ENCODE data around the gene CRAMP1. TPM values are rescaled to one million over a fixed set of nuclear protein-coding genes. Genes with fewer than 3 reads are reported as not detected.

CRAMP1 gene
- total RNA-seq, 4 donors from 2014 or later = 9.1 to 15.5 (median 12.5) TPM

DNA sequence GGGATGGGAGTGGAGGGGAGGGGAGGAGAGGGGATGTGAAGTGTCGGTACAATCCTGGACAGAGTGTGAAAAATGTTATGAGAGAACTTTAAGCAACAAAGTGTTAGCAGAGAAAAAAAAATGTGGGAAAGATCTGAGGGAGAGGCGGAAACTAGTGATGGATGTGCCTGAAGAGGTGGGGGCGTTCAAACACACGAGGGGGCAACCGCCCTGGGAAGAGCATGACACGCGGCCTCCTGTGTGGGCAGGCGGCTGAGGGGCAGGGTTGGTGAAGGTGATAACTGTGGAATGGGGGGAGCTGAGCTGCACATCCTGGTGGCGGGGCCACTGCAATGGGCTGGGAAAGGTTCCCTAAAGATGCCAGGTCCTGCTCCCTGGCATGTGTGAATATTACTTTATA, 30.4 kb upstream of the CRAMP1 start:
- H3K36me3 ChIP-seq = peaks cover 36 to 96% (median 69%) of the 10 kb centered on the region in 4 donors
- intact Hi-C loops (cut with DNase I) = no loop called here
- TF ChIP-seq, protein P1, sequence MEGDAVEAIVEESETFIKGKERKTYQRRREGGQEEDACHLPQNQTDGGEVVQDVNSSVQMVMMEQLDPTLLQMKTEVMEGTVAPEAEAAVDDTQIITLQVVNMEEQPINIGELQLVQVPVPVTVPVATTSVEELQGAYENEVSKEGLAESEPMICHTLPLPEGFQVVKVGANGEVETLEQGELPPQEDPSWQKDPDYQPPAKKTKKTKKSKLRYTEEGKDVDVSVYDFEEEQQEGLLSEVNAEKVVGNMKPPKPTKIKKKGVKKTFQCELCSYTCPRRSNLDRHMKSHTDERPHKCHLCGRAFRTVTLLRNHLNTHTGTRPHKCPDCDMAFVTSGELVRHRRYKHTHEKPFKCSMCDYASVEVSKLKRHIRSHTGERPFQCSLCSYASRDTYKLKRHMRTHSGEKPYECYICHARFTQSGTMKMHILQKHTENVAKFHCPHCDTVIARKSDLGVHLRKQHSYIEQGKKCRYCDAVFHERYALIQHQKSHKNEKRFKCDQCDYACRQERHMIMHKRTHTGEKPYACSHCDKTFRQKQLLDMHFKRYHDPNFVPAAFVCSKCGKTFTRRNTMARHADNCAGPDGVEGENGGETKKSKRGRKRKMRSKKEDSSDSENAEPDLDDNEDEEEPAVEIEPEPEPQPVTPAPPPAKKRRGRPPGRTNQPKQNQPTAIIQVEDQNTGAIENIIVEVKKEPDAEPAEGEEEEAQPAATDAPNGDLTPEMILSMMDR (IDR thresholded peaks at IDR 0.05) = no peak
- TF ChIP-seq POLR2A (IDR thresholded peaks at IDR 0.05; ENCODE audit: low read depth) (no peak), POLR2AphosphoS5 (IDR thresholded peaks at IDR 0.05) (no peak), EP300 (IDR thresholded peaks at IDR 0.05) (no peak)

DNA sequence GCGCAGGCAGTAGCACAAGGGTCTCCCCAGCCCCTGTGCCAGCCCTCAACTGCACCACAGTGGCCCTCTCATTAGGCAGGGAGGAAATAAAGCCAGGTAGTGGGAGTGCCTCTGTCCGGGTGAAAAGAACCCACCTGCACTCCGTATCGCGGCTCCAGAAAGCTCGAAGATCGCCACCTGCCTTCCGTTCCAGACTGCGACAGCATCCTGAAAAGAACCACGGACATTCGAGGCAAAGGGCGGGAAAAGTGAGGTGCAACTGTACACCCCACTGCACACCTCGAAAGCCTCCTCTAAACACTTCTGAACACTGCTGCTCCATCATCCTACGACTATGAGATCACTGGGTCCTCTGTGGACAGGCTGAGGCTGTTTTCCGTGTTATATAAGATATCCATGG, 29.0 kb upstream of the CRAMP1 start:
- H3K4me1 ChIP-seq = no peaks in the 10 kb centered on the region
- whole genome bisulfite sequencing = 91% methylated on average over 5 of the region's 15 CpGs
- no peak for DNase-seq (ENCODE audit: extremely low spot score)
- H3K9me3 ChIP-seq = no peaks in the 10 kb centered on the region
- TF ChIP-seq EP300 (IDR thresholded peaks at IDR 0.05) (no peak), POLR2A (IDR thresholded peaks at IDR 0.05; ENCODE audit: low read depth) (no peak), POLR2AphosphoS5 (IDR thresholded peaks at IDR 0.05) (no peak)
- TF ChIP-seq, protein P1 (IDR thresholded peaks at IDR 0.05) = no peak
- no peak overlapping the region for H3K27ac ChIP-seq (replicated peaks in 1 of 4)
- H3K4me3 ChIP-seq = no peak overlapping the region
- intact Hi-C loops (cut with DNase I) = no loop called here
- H3K27me3 ChIP-seq = no peaks in the 10 kb centered on the region
- peaks cover 36 to 97% (median 75%) of the 10 kb centered on the region in 4 donors for H3K36me3 ChIP-seq

More for the DNA sequence above, 30.4 kb upstream of the CRAMP1 start:
- no peak overlapping the region for H3K4me3 ChIP-seq
- H3K4me1 ChIP-seq = no peaks in the 10 kb centered on the region
- 82% methylated on average over 9 of the region's 9 CpGs for WGBS
- no peaks in the 10 kb centered on the region for H3K9me3 ChIP-seq
- no peaks in the 10 kb centered on the region for H3K27me3 ChIP-seq
- no peak overlapping the region for H3K27ac ChIP-seq (replicated peaks in 1 of 4)
- no peak for DNase-seq (ENCODE audit: extremely low spot score)

DNA sequence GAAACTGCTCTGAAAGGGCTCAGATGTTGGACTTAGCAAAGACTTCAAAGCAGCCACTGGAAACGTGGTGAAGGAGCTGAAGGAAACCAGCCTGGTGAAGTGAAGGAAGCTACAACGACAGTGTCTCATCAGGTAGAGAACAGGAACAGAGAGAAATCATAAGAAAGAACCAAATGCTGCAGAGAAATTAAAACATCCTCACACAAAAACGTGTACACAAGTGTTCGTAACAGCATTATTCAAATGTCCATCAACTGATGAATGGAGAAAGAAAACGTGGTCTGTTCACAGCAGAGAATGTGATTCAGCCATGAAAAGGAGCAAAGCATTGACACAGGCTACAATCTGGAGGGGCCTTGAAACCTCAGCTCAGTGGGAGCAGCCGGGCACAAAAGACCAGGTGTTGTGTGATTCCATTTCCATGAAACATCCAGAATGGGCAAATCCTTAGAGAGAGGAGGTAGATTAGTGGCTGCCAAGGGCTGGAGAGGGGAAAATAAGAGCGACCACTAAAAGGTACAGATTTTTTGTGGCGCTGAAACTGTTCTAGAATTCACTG, 27.2 kb upstream of the CRAMP1 start:
- TF ChIP-seq POLR2A (IDR thresholded peaks at IDR 0.05; ENCODE audit: low read depth) = no peak
- TF ChIP-seq, protein P1 (IDR thresholded peaks at IDR 0.05) = no peak
- TF ChIP-seq EP300 (IDR thresholded peaks at IDR 0.05) = no peak
- no peak for TF ChIP-seq POLR2AphosphoS5 (IDR thresholded peaks at IDR 0.05)
- intact Hi-C loops (cut with DNase I) = no loop called here
- Histone ChIP-seq H3K4me1 (no peaks in the 10 kb centered on the region), H3K9me3 (no peaks in the 10 kb centered on the region), H3K27me3 (no peaks in the 10 kb centered on the region), H3K27ac (replicated peaks in 1 of 4) (no peak overlapping the region), H3K4me3 (no peak overlapping the region), H3K36me3 (peaks cover 25 to 97% (median 77%) of the 10 kb centered on the region in 4 donors)
- 83% methylated on average over 8 of the region's 8 CpGs for WGBS
- no peak for DNase-seq (ENCODE audit: extremely low spot score)

DNA sequence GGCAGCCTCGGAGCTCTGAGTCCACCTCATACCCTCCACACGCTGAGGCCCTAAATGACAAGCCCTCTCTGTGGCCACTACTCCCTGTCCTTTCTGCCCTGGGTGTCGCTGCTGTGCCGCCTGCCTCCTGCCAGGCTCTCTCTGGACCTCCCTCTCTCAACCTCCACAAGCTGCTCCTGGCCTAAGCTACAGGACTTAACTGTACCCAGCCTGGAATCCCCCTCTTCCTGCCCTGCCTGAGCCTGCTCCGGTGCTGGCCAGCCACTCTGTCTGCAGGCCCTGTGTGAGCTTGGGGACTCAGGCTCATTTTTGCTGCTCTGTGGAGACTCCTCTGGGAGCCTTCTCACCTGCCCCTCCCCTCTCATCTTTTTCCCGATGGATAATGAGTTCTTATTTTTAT, 21.8 kb upstream of the CRAMP1 start:
- H3K36me3 ChIP-seq = peaks cover 23 to 97% (median 63%) of the 10 kb centered on the region in 4 donors
- 94% methylated on average over 6 of the region's 6 CpGs for WGBS
- intact Hi-C loops (cut with DNase I) = no loop called here

More for the DNA sequence above, 21.8 kb upstream of the CRAMP1 start:
- Histone ChIP-seq H3K27ac (replicated peaks in 1 of 4) (no peak overlapping the region), H3K9me3 (no peaks in the 10 kb centered on the region), H3K4me3 (no peak overlapping the region), H3K4me1 (no peaks in the 10 kb centered on the region), H3K27me3 (no peaks in the 10 kb centered on the region)
- TF ChIP-seq POLR2A (IDR thresholded peaks at IDR 0.05; ENCODE audit: low read depth) = no peak
- TF ChIP-seq EP300 (IDR thresholded peaks at IDR 0.05) = no peak
- TF ChIP-seq POLR2AphosphoS5 (IDR thresholded peaks at IDR 0.05) = no peak
- TF ChIP-seq, protein P1 (IDR thresholded peaks at IDR 0.05) = no peak
- no peak for DNase-seq (ENCODE audit: extremely low spot score)
